ENCODE results near the gene C17orf114.

The C17orf114 gene

DNA sequence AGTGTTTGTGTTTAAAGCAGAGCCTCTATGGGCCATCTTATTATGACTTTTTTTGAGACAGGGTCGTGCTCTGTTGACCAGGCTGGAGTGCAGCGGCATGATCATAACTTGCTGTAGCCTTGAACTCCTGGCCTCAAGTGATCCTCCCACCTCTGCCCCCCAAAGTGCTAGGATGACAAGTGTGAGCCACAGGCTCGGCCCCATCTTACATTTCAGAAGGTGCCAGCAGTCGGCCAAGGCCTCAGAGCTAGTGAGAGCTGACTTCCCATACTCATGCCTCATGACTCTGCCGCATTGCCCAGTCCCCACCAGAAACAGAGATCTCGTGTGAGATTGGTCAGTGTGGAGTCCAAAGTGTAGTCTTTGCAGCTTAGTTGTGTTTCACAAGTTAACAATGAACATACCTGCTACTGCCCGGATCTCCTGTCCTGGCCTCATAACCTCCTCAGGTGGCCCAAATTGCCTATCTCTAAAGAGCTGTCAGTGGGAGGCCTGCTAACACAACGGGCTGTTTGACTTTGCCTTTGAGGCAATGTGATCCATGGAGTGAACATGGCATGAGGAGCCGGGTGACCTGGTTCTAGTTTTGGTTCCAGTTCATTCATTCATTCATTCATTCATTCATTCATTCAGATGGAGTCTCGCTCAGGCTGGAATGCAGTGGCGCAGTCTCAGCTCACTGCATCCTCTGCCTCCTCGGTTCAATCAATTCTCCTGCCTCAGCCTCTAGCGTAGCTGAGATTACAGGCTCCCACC lies 44.7 kb upstream of the C17orf114 start:
- H3K4me3 ChIP-seq (ENCODE audit: low read length in 3 of 3): no peak overlapping the region
- peaks cover 0 to 23% (median 18%) of the 10 kb centered on the region in 3 donors for H3K4me1 ChIP-seq (ENCODE audit: control insufficient read depth in 2 of 3, insufficient read depth in 2 of 3, low read depth in 1 of 3, low read length in 3 of 3)
- no peak for FAIRE-seq
- intact Hi-C loops (cut with DNase I): no loop called here
- peaks cover 0 to 2% (median 0%) of the 10 kb centered on the region in 3 donors for H3K36me3 ChIP-seq (ENCODE audit: control insufficient read depth in 2 of 3, insufficient read depth in 3 of 3, low read length in 3 of 3)
- H3K27ac ChIP-seq (ENCODE audit: low read depth in 2 of 2, low read length in 2 of 2): no peak overlapping the region
- no peak overlapping the region for H3K9ac ChIP-seq (ENCODE audit: low read length in 3 of 3)
- no peaks in the 10 kb centered on the region for H3K27me3 ChIP-seq (ENCODE audit: control insufficient read depth, insufficient read depth, low read length)
- no peaks in the 10 kb centered on the region for H3K9me3 ChIP-seq (ENCODE audit: control insufficient read depth in 2 of 3, insufficient read depth in 1 of 3, low read length in 3 of 3)
- TF ChIP-seq, protein P1, sequence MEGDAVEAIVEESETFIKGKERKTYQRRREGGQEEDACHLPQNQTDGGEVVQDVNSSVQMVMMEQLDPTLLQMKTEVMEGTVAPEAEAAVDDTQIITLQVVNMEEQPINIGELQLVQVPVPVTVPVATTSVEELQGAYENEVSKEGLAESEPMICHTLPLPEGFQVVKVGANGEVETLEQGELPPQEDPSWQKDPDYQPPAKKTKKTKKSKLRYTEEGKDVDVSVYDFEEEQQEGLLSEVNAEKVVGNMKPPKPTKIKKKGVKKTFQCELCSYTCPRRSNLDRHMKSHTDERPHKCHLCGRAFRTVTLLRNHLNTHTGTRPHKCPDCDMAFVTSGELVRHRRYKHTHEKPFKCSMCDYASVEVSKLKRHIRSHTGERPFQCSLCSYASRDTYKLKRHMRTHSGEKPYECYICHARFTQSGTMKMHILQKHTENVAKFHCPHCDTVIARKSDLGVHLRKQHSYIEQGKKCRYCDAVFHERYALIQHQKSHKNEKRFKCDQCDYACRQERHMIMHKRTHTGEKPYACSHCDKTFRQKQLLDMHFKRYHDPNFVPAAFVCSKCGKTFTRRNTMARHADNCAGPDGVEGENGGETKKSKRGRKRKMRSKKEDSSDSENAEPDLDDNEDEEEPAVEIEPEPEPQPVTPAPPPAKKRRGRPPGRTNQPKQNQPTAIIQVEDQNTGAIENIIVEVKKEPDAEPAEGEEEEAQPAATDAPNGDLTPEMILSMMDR (IDR thresholded peaks at IDR 0.05; ENCODE audit: borderline replicate concordance, extremely low read depth, insufficient read depth): no peak
- peak in 1 of 5 donors; percentile 53 for DNase-seq

DNA sequence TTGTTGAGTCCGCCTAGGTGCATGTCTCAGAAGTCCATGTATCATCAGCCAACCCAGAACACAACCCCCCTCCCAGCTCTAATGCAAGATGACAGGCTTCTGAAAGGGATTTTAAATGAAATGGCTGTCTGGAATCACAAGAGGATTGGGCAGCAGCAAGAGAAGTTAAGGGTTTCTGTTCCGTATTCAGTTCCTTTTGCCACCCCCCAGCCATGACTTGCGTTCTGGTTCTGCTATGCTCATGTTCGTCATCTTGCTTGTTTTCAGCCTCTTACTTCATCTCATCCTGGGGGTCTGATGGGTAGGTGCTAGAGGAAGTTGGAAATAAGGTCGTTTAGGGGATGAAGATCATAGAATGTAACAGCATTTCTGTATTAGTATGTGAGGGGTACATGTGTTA lies 43.0 kb upstream of the C17orf114 start:
- Histone ChIP-seq H3K27me3 (ENCODE audit: control insufficient read depth, insufficient read depth, low read length) (no peaks in the 10 kb centered on the region), H3K9me3 (ENCODE audit: control insufficient read depth in 2 of 3, insufficient read depth in 1 of 3, low read length in 3 of 3) (no peaks in the 10 kb centered on the region), H3K36me3 (ENCODE audit: control insufficient read depth in 2 of 3, insufficient read depth in 3 of 3, low read length in 3 of 3) (peaks cover 0 to 2% (median 0%) of the 10 kb centered on the region in 3 donors), H3K4me3 (ENCODE audit: low read length in 3 of 3) (no peak overlapping the region), H3K27ac (ENCODE audit: low read depth in 2 of 2, low read length in 2 of 2) (no peak overlapping the region), H3K9ac (ENCODE audit: low read length in 3 of 3) (no peak overlapping the region), H3K4me1 (ENCODE audit: control insufficient read depth in 2 of 3, insufficient read depth in 2 of 3, low read depth in 1 of 3, low read length in 3 of 3) (peaks cover 0 to 16% (median 13%) of the 10 kb centered on the region in 3 donors)
- no peak for FAIRE-seq
- intact Hi-C loops (cut with DNase I): no loop called here
- TF ChIP-seq, protein P1 (IDR thresholded peaks at IDR 0.05; ENCODE audit: borderline replicate concordance, extremely low read depth, insufficient read depth): no peak
- DNase-seq: no peak

DNA sequence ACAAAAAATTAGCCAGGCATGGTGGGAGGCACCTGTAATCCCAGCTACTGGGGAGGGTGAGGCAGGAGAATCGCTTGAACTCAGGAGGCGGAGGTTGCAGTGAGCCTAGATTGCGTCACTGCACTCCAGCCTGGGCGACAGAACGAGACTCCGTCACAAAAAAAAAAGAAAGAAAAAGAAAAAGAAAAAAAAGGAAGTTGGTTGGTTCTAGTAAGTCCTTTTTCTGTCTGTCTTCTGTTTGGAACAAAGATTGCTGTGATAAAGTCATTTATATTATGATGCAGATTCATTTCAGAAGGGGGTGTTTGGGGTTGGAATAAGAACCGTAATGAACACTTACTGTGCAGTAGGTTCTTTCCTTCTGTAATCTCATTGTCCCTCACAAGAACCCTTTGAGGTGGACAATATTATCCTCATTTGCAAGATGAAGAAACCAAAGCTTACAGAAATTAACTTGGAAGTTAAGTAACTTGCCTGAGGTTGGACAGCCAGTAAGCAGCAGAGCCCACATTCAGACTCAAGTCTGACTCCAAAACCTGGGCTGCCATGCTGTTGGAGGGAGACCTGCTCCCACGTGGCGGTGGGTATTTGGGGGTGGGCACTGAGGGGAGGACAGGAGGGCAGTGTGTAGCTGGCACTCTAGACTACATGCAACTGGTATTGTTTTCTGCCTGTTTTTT lies 41.3 kb upstream of the C17orf114 start:
- H3K27ac ChIP-seq (ENCODE audit: low read depth in 2 of 2, low read length in 2 of 2): no peak overlapping the region

More for the DNA sequence above, 41.3 kb upstream of the C17orf114 start:
- FAIRE-seq (no peak), DNase-seq (no peak)
- TF ChIP-seq, protein P1 (IDR thresholded peaks at IDR 0.05; ENCODE audit: borderline replicate concordance, extremely low read depth, insufficient read depth): no peak
- Histone ChIP-seq H3K4me3 (ENCODE audit: low read length in 3 of 3) (no peak overlapping the region), H3K27me3 (ENCODE audit: control insufficient read depth, insufficient read depth, low read length) (no peaks in the 10 kb centered on the region), H3K36me3 (ENCODE audit: control insufficient read depth in 2 of 3, insufficient read depth in 3 of 3, low read length in 3 of 3) (peaks cover 0 to 2% (median 0%) of the 10 kb centered on the region in 3 donors), H3K9ac (ENCODE audit: low read length in 3 of 3) (no peak overlapping the region), H3K4me1 (ENCODE audit: control insufficient read depth in 2 of 3, insufficient read depth in 2 of 3, low read depth in 1 of 3, low read length in 3 of 3) (peaks cover 0 to 21% (median 14%) of the 10 kb centered on the region in 3 donors), H3K9me3 (ENCODE audit: control insufficient read depth in 2 of 3, insufficient read depth in 1 of 3, low read length in 3 of 3) (no peaks in the 10 kb centered on the region)
- intact Hi-C loops (cut with DNase I): no loop called here
